ENCODE measurements around the gene PDILT.

The PDILT gene

DNA sequence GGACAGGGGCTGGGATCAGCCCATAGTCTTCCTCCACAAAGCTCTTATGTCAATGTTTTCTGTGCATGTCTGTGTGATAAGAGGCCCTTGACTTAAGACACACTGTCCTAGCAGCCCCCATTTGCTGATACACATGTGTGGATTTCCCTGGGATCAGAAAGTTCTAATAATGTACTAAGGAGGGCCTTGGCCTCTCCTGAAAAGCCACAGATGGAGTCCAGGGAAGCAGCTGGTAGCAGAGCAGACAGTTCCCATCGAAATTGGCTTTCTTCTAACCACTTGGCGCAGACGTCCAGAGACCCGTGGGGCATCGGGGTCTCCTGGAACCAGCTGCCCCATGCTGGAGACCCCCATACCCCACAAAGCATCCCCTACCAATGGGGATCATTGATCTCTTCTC is 72.9 kb downstream of the PDILT start:
- Histone ChIP-seq H3K14ac (ENCODE audit: low read length) (no peak overlapping the region), H3K4me3 (ENCODE audit: low read length in 2 of 2) (no peak overlapping the region), H2AFZ (ENCODE audit: low read length) (no peak overlapping the region), H2BK15ac (ENCODE audit: low read length) (no peak overlapping the region), H3K27me3 (ENCODE audit: control insufficient read depth in 3 of 3, insufficient read depth in 3 of 3, low read depth in 1 of 3, low read length in 3 of 3) (no peaks in the 10 kb centered on the region), H3K9ac (ENCODE audit: low read depth, low read length, poor library complexity) (no peak overlapping the region), H3K23ac (ENCODE audit: low read depth, low read length, poor library complexity) (no peak overlapping the region), H4K8ac (ENCODE audit: low read depth, low read length) (no peak overlapping the region), H3K9me3 (replicated peaks in 1 of 2; ENCODE audit: control insufficient read depth in 2 of 2, insufficient read depth in 1 of 2, low read depth in 1 of 2, low read length in 2 of 2) (no peaks in the 10 kb centered on the region), H2BK120ac (ENCODE audit: low read depth, low read length) (no peak overlapping the region), H3K4me1 (ENCODE audit: control insufficient read depth in 2 of 2, insufficient read depth in 1 of 2, low read depth in 1 of 2, low read length in 2 of 2) (no peaks in the 10 kb centered on the region), H3K4me2 (ENCODE audit: insufficient read depth, low read length, poor library complexity, severe bottlenecking) (no peak overlapping the region), H3K79me1 (ENCODE audit: low read depth, low read length) (no peaks in the 10 kb centered on the region), H3K27ac (replicated peaks; ENCODE audit: low read length) (no peak overlapping the region), H3K36me3 (replicated peaks in 1 of 2; ENCODE audit: control insufficient read depth in 2 of 2, insufficient read depth in 2 of 2, low read length in 2 of 2) (no peaks in the 10 kb centered on the region), H2BK5ac (ENCODE audit: low read length) (no peak overlapping the region), H4K91ac (ENCODE audit: low read depth, low read length, poor library complexity) (no peak overlapping the region), H2AK5ac (ENCODE audit: low read depth, low read length) (no peak overlapping the region), H2BK12ac (ENCODE audit: low read length) (no peak overlapping the region), H3K18ac (ENCODE audit: low read length) (no peak overlapping the region), H3K4ac (ENCODE audit: low read length) (no peak overlapping the region)
- no peak for DNase-seq (ENCODE audit: low spot score)
- no CpG with 5 or more reads among the region's 5 CpGs for WGBS, 2 donors (ENCODE audit: extremely low coverage in 2 of 2, insufficient read length in 2 of 2, insufficient replicate concordance in 1 of 2)

DNA sequence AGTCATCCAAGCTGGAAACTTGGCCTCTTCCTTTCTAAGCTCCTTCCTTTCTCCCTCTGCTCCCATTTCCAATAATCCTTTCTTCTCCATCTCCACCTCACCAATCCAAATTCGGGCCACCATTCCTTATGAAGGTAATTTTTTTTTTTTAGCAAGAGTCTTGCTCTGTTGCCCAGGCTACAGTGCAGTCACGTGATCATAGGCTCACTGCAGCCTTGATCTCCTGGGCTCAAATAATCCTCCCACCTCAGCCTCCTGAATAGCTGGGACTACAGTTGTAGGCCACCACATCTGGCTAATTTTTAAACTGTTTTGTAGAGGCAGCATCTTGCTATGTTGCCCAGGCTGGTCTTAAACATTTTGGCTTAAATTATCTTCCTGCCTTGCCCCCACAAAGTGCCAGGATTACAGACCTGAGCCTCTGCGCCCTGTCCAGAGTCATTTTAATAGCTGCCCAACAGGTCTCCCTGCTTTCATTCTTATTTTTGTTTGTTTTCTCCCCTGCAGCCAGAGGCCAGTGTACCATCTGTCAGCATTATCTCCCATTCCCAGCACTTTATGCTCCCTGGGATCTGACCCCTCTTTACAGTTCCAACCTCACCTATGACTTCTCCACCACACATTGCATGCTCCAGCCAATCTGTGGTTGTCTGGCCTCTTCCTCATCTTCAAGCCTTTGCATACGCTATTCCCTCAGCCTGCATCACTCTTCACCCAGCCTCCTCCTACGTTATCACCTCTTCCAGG is 75.0 kb downstream of the PDILT start:
- no peak overlapping the region for H3K4ac ChIP-seq (ENCODE audit: low read length)
- no peak overlapping the region for H2BK5ac ChIP-seq (ENCODE audit: low read length)
- WGBS, 2 donors (ENCODE audit: extremely low coverage in 2 of 2, insufficient read length in 2 of 2, insufficient replicate concordance in 1 of 2) = 100% methylated on average over 1 of the region's 5 CpGs; no CpG with 5 or more reads in 1 of the 2 donors
- H3K18ac ChIP-seq (ENCODE audit: low read length) = no peak overlapping the region
- H3K27me3 ChIP-seq (ENCODE audit: control insufficient read depth in 3 of 3, insufficient read depth in 3 of 3, low read depth in 1 of 3, low read length in 3 of 3) = no peaks in the 10 kb centered on the region
- H3K36me3 ChIP-seq (replicated peaks in 1 of 2; ENCODE audit: control insufficient read depth in 2 of 2, insufficient read depth in 2 of 2, low read length in 2 of 2) = no peaks in the 10 kb centered on the region
- no peak overlapping the region for H3K14ac ChIP-seq (ENCODE audit: low read length)
- no peak overlapping the region for H3K27ac ChIP-seq (replicated peaks; ENCODE audit: low read length)
- H4K91ac ChIP-seq (ENCODE audit: low read depth, low read length, poor library complexity) = no peak overlapping the region
- H2BK12ac ChIP-seq (ENCODE audit: low read length) = no peak overlapping the region
- no peaks in the 10 kb centered on the region for H3K9me3 ChIP-seq (replicated peaks in 1 of 2; ENCODE audit: control insufficient read depth in 2 of 2, insufficient read depth in 1 of 2, low read depth in 1 of 2, low read length in 2 of 2)
- H2AFZ ChIP-seq (ENCODE audit: low read length) = no peak overlapping the region
- H2BK15ac ChIP-seq (ENCODE audit: low read length) = no peak overlapping the region
- no peak overlapping the region for H4K8ac ChIP-seq (ENCODE audit: low read depth, low read length)
- no peaks in the 10 kb centered on the region for H3K79me1 ChIP-seq (ENCODE audit: low read depth, low read length)
- no peak overlapping the region for H3K23ac ChIP-seq (ENCODE audit: low read depth, low read length, poor library complexity)
- H3K4me3 ChIP-seq (ENCODE audit: low read length in 2 of 2) = no peak overlapping the region
- no peak overlapping the region for H3K9ac ChIP-seq (ENCODE audit: low read depth, low read length, poor library complexity)
- no peaks in the 10 kb centered on the region for H3K4me1 ChIP-seq (ENCODE audit: control insufficient read depth in 2 of 2, insufficient read depth in 1 of 2, low read depth in 1 of 2, low read length in 2 of 2)
- H2AK5ac ChIP-seq (ENCODE audit: low read depth, low read length) = no peak overlapping the region
- H2BK120ac ChIP-seq (ENCODE audit: low read depth, low read length) = no peak overlapping the region
- no peak for DNase-seq (ENCODE audit: low spot score)
- no peak overlapping the region for H3K4me2 ChIP-seq (ENCODE audit: insufficient read depth, low read length, poor library complexity, severe bottlenecking)

DNA sequence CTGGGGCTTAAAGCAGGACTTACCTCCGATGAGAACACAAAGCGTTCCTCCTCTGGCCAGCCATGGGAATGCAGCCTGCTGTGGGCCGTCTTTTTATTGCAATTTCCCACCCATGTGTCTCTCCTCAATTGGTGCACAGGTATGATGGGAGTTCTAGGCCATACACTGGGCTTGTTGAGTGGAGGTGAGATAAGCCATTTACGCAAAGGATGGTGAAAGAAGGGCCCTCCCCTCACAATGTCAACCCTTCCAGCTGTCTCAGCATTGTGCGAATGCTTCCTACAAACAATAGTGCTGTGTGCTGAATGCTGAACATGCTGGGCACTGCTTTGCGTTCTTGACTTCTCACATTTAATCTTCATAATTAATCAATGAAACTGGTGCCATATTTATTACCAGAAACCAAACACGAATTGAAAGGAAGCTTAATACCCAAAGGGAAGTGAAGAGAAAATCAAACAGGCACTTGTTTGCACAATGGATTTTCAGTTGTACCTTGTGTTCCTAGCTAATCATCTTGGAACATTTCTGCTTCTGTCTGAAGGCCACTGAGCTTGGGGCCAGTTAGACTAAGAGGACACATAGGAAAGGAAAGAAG is 77.0 kb downstream of the PDILT start, which contains the start of gene GP2:
Gene GP2, minus strand, starts transcription at position 70 of the 598 bp plus-strand sequence. CDS start 1,082 bp downstream, outside the sequence.
- no peaks in the 10 kb centered on the region for H3K79me1 ChIP-seq (ENCODE audit: low read depth, low read length)
- H3K4me2 ChIP-seq (ENCODE audit: insufficient read depth, low read length, poor library complexity, severe bottlenecking) = no peak within 1 kb of the TSS
- H2BK120ac ChIP-seq (ENCODE audit: low read depth, low read length) = no peak within 1 kb of the TSS
- no peaks in the 10 kb centered on the region for H3K27me3 ChIP-seq (ENCODE audit: control insufficient read depth in 3 of 3, insufficient read depth in 3 of 3, low read depth in 1 of 3, low read length in 3 of 3)
- H3K9ac ChIP-seq (ENCODE audit: low read depth, low read length, poor library complexity) = no peak within 1 kb of the TSS
- H2BK15ac ChIP-seq (ENCODE audit: low read length) = no peak within 1 kb of the TSS
- no peaks in the 10 kb centered on the region for H3K9me3 ChIP-seq (replicated peaks in 1 of 2; ENCODE audit: control insufficient read depth in 2 of 2, insufficient read depth in 1 of 2, low read depth in 1 of 2, low read length in 2 of 2)
- no peak within 1 kb of the TSS for H3K14ac ChIP-seq (ENCODE audit: low read length)
- no peak within 1 kb of the TSS for H2AK5ac ChIP-seq (ENCODE audit: low read depth, low read length)
- H3K36me3 ChIP-seq (replicated peaks in 1 of 2; ENCODE audit: control insufficient read depth in 2 of 2, insufficient read depth in 2 of 2, low read length in 2 of 2) = no peaks in the 10 kb centered on the region
- no peak within 1 kb of the TSS for H4K8ac ChIP-seq (ENCODE audit: low read depth, low read length)
- WGBS, 2 donors (ENCODE audit: extremely low coverage in 2 of 2, insufficient read length in 2 of 2, insufficient replicate concordance in 1 of 2) = no CpG with 5 or more reads among the region's 7 CpGs
- no peak within 1 kb of the TSS for H3K18ac ChIP-seq (ENCODE audit: low read length)
- H2BK5ac ChIP-seq (ENCODE audit: low read length) = no peak within 1 kb of the TSS
- H3K4me3 ChIP-seq (ENCODE audit: low read length in 2 of 2) = no peak within 1 kb of the TSS
- no peaks in the 10 kb centered on the region for H3K4me1 ChIP-seq (ENCODE audit: control insufficient read depth in 2 of 2, insufficient read depth in 1 of 2, low read depth in 1 of 2, low read length in 2 of 2)
- no peak within 1 kb of the TSS for H4K91ac ChIP-seq (ENCODE audit: low read depth, low read length, poor library complexity)
- H3K27ac ChIP-seq (replicated peaks; ENCODE audit: low read length) = no peak within 1 kb of the TSS
- no peak for DNase-seq (ENCODE audit: low spot score)
- H3K23ac ChIP-seq (ENCODE audit: low read depth, low read length, poor library complexity) = no peak within 1 kb of the TSS
- H3K4ac ChIP-seq (ENCODE audit: low read length) = no peak within 1 kb of the TSS
- H2AFZ ChIP-seq (ENCODE audit: low read length) = no peak within 1 kb of the TSS
- no peak within 1 kb of the TSS for H2BK12ac ChIP-seq (ENCODE audit: low read length)

GRCh38 chr16:20326321-20326720 is 78.2 kb downstream of the PDILT start:
- H2BK120ac ChIP-seq (ENCODE audit: low read depth, low read length) = no peak overlapping the region
- no peak for DNase-seq (ENCODE audit: low spot score)
- no peak overlapping the region for H3K4me3 ChIP-seq (ENCODE audit: low read length in 2 of 2)
- no peak overlapping the region for H3K27ac ChIP-seq (replicated peaks; ENCODE audit: low read length)
- H3K23ac ChIP-seq (ENCODE audit: low read depth, low read length, poor library complexity) = no peak overlapping the region
- no peaks in the 10 kb centered on the region for H3K79me1 ChIP-seq (ENCODE audit: low read depth, low read length)
- H3K36me3 ChIP-seq (replicated peaks in 1 of 2; ENCODE audit: control insufficient read depth in 2 of 2, insufficient read depth in 2 of 2, low read length in 2 of 2) = no peaks in the 10 kb centered on the region
- H2AK5ac ChIP-seq (ENCODE audit: low read depth, low read length) = no peak overlapping the region
- no peak overlapping the region for H4K8ac ChIP-seq (ENCODE audit: low read depth, low read length)
- no peaks in the 10 kb centered on the region for H3K4me1 ChIP-seq (ENCODE audit: control insufficient read depth in 2 of 2, insufficient read depth in 1 of 2, low read depth in 1 of 2, low read length in 2 of 2)
- no peak overlapping the region for H3K14ac ChIP-seq (ENCODE audit: low read length)
- no peak overlapping the region for H2BK5ac ChIP-seq (ENCODE audit: low read length)
- H3K9me3 ChIP-seq (replicated peaks in 1 of 2; ENCODE audit: control insufficient read depth in 2 of 2, insufficient read depth in 1 of 2, low read depth in 1 of 2, low read length in 2 of 2) = no peaks in the 10 kb centered on the region
- no peaks in the 10 kb centered on the region for H3K27me3 ChIP-seq (ENCODE audit: control insufficient read depth in 3 of 3, insufficient read depth in 3 of 3, low read depth in 1 of 3, low read length in 3 of 3)
- H3K18ac ChIP-seq (ENCODE audit: low read length) = no peak overlapping the region
- H2BK15ac ChIP-seq (ENCODE audit: low read length) = no peak overlapping the region
- H2BK12ac ChIP-seq (ENCODE audit: low read length) = no peak overlapping the region
- no peak overlapping the region for H4K91ac ChIP-seq (ENCODE audit: low read depth, low read length, poor library complexity)
- H3K4ac ChIP-seq (ENCODE audit: low read length) = no peak overlapping the region
- no peak overlapping the region for H3K4me2 ChIP-seq (ENCODE audit: insufficient read depth, low read length, poor library complexity, severe bottlenecking)
- WGBS, 2 donors (ENCODE audit: extremely low coverage in 2 of 2, insufficient read length in 2 of 2, insufficient replicate concordance in 1 of 2) = no CpG with 5 or more reads among the region's 3 CpGs
- no peak overlapping the region for H3K9ac ChIP-seq (ENCODE audit: low read depth, low read length, poor library complexity)
- H2AFZ ChIP-seq (ENCODE audit: low read length) = no peak overlapping the region

Measured in neuronal stem cell (in vitro differentiated cells).